Dermis blood vessel endothelial cell (primary cell): ENCODE data around the gene IRF8. TPM values are rescaled to one million over a fixed set of nuclear protein-coding genes. Genes with fewer than 3 reads are reported as not detected.
A peak's percentile ranks its signal among the peaks of the same experiment; 100 is the strongest.
"Not testable (repeated sequence)": the region's sequence is repeated elsewhere in the genome, so short reads cannot be mapped to it uniquely, and the experiment has no call there.

Source experiments
- DNase-seq: peaks from one replicate; pipeline ENCODE4 v3.0.0; 2010
- total RNA-seq: library from RNA; depleted of rRNA; stranded (reverse); fragments of >200 nt; gene quantifications from 2 replicates; pipeline ENCODE4 v1.2.3, GENCODE V29; 2014

Gene IRF8
- total RNA-seq: 2.4 and 25.9 TPM in 2 replicates

DNA sequence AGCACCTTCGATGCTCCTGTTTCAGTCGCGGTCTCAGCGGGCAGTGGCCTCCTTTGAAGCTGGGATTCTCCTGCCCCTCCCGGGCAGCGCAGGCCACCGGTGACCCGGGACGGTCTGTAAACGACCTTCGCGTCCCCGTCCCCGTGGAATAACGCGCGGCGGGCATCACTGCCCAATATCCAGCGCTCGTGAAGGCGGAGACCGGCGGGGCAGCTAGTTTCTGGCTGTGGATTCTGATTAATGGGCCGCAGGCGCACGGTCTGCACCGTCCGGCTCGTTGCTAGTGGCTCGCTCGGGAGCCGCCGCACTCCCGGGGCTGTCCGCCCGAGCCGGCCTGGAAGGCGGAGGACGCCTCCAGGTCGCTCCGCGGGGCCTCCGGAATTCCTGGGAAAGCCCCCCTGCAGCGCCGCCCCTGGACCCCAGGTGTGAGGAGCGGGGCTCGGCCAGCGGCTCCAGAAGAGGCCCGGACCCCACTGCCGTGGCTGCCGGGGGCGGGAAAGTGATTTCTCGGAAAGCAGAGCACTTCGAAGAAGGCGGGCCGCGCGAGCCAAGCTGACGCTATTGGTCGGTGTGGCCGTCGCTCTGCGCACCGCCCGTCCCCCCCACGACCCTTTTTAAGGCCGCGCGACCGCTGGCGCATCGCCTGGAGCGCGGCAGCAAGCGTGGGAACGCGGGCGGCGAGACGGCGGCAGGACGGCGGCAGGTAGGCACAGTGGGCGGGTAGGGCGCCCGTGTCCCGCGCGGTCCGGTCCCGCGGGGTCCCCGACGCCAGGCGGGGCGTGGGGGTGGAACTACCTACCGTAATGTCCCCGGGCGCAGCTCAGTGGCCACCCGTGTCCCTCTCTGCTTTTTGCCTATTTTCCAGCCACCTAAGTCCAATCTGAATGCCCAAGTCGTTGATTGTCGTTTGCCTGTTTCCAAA lies at the start of gene IRF8:
Gene IRF8 (plus strand): TSS at position 642 of the 922 bp plus-strand sequence. CDS start 3,854 bp downstream, outside the sequence.
- DNase-seq: peak; percentile 68

GRCh38 chr16:85849388-85849787 lies 49.6 kb upstream of the IRF8 start:
- DNase-seq: no peak

GRCh38 chr16:85850344-85850880 lies 48.5 kb upstream of the IRF8 start:
- no peak for DNase-seq

DNA sequence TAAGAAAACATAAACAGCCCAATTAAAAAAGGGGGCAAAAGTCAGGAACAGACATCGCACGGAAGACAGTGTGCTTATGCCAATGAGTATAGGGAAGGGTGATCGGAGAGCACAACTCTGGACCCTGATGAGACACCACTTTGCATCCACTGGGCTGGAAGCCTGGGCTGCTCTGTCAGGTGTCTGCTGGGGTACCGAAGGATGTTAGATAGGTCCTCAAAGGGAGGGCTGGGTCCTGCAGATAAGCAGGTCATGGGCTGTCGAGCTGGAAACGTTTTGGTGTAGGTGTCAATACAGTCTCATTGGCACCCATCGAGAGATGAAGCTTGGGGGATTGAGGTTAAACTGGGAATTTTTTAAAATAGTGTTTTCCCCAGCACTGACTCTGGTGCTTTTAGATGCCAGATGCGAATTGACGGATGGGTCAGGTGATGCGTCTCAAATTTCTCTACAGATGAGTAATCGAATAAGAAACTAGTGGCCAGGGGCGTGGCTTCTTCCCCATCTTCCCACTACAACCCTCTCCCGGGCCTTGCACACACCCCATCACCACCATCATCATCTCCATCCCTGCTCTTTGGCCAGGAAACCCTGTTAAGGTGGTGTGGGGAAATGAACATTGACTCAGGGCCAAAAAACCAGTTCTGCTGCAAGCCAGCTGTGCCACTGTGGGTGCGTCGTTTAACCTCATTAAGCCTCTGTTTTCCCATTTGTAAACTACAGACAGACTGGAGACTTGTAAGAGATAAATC lies 47.8 kb upstream of the IRF8 start:
- no peak for DNase-seq

GRCh38 chr16:85853547-85854545 lies 45.1 kb upstream of the IRF8 start:
- no peak for DNase-seq

DNA sequence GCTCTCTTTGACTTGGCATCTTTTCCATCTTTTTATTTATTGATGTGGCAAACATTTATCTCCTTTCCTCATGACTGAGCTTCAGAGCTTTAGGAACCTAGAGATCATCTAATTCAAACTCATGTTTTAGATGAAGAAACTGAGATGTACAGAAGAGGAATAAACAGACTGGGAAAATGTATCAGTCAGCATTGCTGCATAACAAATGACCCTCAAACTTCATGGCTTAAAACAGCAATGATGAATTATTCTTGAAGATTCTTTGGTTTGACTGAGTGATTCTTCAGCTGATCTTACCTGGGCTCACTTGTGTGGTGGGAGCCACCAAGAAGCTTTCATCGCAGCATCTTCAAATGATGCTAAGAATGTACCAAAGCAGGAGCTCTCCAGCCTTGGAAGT lies 44.0 kb upstream of the IRF8 start:
- DNase-seq: no peak

GRCh38 chr16:85856079-85856478 lies 42.9 kb upstream of the IRF8 start:
- DNase-seq: no peak

DNA sequence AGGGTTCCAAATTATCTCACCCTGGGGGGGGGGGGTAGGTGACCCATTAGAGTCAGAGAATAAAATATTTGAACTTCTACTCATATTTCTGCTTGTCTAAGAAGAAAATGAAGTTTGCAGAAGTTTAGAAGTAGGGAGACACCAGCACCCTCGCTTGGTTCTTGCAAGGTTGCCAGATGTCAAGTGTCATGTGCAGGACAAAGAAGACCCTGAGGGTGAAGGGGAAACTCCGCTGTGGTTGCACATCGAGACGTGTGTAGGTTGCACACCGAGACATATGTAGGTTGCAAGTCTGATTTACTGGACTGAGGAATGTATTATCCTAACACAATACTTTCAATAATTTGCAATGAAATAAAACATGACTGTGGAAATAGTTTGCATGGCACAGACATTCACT lies 42.4 kb upstream of the IRF8 start:
- no peak for DNase-seq

GRCh38 chr16:85857406-85857805 lies 41.6 kb upstream of the IRF8 start:
- no peak for DNase-seq

DNA sequence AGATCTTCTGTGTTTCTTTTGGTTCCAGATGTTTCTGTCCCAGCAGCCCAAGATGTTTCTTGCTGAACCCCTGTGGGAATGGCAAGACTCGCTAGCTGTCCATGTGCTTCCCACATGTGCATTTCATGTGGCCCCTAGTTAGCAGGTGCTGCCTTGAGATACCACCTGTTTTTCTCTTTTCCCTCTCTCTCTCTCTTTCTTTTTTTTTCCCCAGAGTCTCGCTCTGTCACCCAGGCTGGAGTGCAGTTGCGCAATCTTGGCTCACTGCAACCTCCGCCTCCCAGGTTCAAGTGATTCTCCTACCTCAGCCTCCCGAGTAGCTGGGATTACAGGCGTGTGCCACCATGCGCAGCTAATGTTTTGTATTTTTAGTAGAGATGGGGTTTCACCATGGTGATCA lies 40.4 kb upstream of the IRF8 start:
- not testable (repeated sequence) for DNase-seq

- DNase-seq: no peak
These were observed 39.8 kb upstream of the IRF8 start for GRCh38 chr16:85858984-85859817.

DNA sequence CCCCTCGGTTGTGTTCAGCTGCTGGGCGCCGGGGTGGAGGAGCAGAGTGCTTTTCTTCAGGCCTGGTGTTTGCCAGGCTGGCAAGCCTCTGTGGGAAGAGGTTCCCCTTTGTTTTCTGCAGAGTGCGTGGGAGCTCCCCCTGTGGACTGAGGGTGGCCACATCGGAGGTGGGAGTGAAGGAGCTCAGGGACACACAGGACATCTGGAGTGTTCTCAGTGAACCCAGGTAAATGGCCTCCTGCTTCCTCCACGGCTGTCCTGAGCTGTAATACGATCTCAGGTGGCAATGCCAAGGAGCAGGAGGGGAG lies 39.2 kb upstream of the IRF8 start:
- DNase-seq: no peak

- no peak for DNase-seq
These were observed 38.4 kb upstream of the IRF8 start for GRCh38 chr16:85860413-85861094.

DNA sequence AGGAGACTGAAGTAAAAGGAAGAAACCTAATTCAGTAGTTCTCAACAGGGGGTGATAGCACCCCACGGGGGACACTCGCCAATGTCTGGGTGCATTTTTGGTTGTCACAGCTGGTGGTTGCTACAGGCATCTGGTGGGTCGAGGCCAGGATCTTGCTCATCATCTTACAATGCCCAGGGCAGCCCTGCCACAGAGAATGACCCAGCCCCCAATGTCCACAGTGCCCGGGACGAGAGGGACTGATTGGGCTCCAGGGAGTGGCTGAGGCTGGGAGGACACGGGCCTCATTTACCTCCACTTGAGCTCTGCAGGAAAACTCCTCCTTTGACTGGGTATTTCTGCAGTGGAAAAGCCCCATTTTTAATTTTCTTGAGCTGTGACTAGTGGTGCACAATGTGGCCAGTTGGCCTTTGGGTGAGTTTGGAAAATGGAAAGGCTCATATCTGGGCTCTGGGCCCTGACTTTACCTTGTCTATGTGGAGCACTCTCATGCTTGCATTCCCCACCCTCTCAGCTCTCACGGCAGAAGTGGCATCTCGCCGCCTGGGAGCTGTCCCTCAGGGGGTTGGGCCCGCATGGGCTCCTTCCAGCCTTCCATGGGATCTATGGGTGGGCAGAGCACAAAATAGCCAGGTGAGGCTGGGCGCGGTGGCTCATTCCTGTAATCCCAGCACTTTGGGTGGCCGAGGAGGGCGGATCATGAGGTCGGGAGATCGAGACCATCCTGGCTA lies 37.7 kb upstream of the IRF8 start:
- no peak for DNase-seq

DNA sequence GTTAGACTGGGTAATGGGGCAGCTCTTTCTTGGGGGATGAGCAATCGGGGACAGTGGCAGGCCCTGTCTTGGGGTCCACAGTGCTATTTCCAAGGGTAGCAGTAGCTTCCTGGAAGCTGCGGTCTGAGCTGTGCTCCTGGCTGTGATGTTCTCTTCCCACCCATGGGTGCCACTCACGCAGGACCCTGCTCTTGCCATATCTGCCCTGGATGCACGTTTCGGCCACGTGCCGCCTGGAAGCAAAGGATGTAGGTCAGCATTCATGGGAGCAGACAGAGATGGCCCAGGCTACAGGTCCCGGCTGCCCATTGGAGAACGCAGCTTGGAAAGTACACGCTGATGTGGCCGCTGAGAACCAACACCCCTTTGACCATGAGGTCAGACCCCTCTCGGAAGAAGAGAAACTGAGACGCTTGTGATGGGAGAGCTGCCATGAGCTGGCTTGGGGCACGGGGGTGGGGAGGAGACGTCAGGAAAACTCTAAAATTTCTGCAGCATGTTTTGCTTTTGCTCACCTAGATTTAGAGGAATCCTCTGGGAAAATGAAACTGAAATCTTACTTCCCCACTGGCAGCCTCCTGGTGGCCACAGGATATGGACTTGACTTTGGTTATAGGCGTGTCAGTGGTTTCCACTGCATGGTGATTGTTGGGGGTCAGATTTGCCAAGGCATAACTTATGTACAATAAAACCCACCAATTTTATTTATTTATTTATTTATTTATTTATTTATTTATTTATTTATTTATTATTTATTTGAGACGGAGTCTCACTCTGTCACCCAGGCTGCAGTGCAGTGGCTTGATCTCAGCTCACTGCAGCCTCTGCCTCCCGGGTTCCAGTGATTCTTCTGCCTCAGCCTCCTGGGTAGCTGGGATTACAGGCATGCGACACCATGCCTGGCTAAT lies 36.2 kb upstream of the IRF8 start:
- no peak for DNase-seq

DNA sequence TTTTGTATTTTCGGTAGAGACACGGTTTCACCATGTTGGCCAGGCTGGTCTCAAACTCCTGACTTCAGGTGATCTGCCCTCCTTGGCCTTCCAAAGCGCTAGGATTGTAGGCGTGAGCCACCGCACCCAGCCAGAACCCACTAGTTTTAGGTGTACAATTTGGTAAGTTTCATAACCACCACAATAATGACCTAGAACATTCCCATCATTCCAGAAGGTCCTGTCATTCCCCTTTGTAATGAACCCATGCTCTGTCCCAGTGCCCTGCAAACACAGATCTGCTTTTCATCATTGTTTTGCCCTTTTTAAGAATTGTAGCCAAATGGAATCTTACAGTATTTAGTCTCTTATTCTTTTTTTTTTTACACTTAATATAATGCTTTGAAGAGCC lies 35.6 kb upstream of the IRF8 start:
- DNase-seq: no peak

GRCh38 chr16:85864965-85865364 lies 34.0 kb upstream of the IRF8 start:
- no peak for DNase-seq

GRCh38 chr16:85867189-85867588 lies 31.8 kb upstream of the IRF8 start:
- DNase-seq: no peak

DNA sequence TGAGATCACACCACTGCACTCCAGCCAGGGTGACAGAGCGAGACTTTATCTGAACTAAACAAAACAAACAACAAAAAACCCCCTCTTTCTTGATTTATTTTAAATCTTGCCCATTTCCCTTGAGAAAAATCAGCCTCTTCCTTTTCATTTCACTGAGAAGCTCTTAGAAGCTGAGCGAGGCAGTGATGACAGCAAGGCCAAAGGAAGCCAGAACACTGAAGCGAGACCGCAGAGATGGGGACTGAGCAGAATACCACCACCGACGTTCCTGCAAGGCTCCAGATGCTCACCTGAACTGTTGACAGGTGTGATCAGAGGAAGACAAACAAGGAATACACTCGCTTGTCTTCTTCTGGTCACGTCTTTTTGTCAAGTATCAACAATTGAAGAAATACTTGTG lies 30.5 kb upstream of the IRF8 start:
- no peak for DNase-seq
